DOHH2 (cell line): ENCODE measurements around the gene ERCC4.

ENCODE experiments used
- H3F3A ChIP-seq: fragments of 200-600 bp; sonication (generic), shearing (Covaris generic); 2 replicates; pipeline ENCODE4 v1.6.0; 2016; ENCODE audit warnings: antibody characterized with exemption, mild to moderate bottlenecking; ENCODE audit not compliant: control insufficient read depth, insufficient read depth
- H3K27ac ChIP-seq: fragments of 200-600 bp; sonication (generic); 2 replicates; pipeline ENCODE4 v1.5.1; 2014; ENCODE audit warnings: low read depth, mild to moderate bottlenecking, low read length, moderate library complexity
- H3K27me3 ChIP-seq: fragments of 200-600 bp; sonication (generic); 2 replicates; pipeline ENCODE4 v1.6.1; 2014; ENCODE audit warnings: mild to moderate bottlenecking, low read length, mixed read lengths; ENCODE audit not compliant: control insufficient read depth
- H3K36me3 ChIP-seq: fragments of 200-600 bp; sonication (generic); 2 replicates; pipeline ENCODE4 v1.6.1; 2014; ENCODE audit warnings: mild to moderate bottlenecking, low read length, moderate library complexity, mixed read lengths; ENCODE audit not compliant: control insufficient read depth
- H3K4me1 ChIP-seq: fragments of 200-600 bp; sonication (generic); 2 replicates; pipeline ENCODE4 v1.6.1; 2014; ENCODE audit warnings: mild to moderate bottlenecking, low read length, mixed read lengths; ENCODE audit not compliant: control insufficient read depth
- H3K4me2 ChIP-seq: fragments of 200-600 bp; sonication (generic); 2 replicates; pipeline ENCODE4 v1.6.0; 2014; ENCODE audit warnings: mild to moderate bottlenecking, low read length, moderate library complexity
- H3K4me3 ChIP-seq: fragments of 200-600 bp; sonication (generic); 2 replicates; pipeline ENCODE4 v1.5.1; 2014; ENCODE audit warnings: mild to moderate bottlenecking, low read length, mixed read lengths
- H3K79me2 ChIP-seq: fragments of 200-600 bp; sonication (generic); 2 replicates; pipeline ENCODE4 v1.6.1; 2014; ENCODE audit warnings: mild to moderate bottlenecking, low read length, mixed read lengths; ENCODE audit not compliant: control insufficient read depth
- H3K9me2 ChIP-seq: fragments of 200-600 bp; sonication (generic); replicated peaks from 2 replicates; pipeline ENCODE4 v1.6.1; 2014; ENCODE audit warnings: mild to moderate bottlenecking, low read length, mixed read lengths; ENCODE audit not compliant: control insufficient read depth
- H3K9me3 ChIP-seq: fragments of 200-600 bp; sonication (generic); 2 replicates; pipeline ENCODE4 v1.6.1; 2014; ENCODE audit warnings: antibody characterized with exemption, low read length, mixed read lengths; ENCODE audit not compliant: control insufficient read depth, insufficient read depth
- H4K20me1 ChIP-seq: fragments of 200-600 bp; sonication (generic); 2 replicates; pipeline ENCODE4 v1.6.0; 2014; ENCODE audit warnings: low read depth, mild to moderate bottlenecking, antibody characterized with exemption, low read length, moderate library complexity; ENCODE audit not compliant: control insufficient read depth, insufficient read depth
- CTCF ChIP-seq: fragments of 200-600 bp; sonication (generic); IDR thresholded peaks from one replicate; pipeline ENCODE4 v1.5.1; 2014; ENCODE audit warnings: antibody characterized with exemption, mild to moderate bottlenecking, low read depth, low read length; ENCODE audit not compliant: poor library complexity, severe bottlenecking
- EZH2phosphoT487 ChIP-seq: fragments of 200-600 bp; sonication (generic); IDR thresholded peaks from 2 replicates; pipeline ENCODE4 v1.6.1; 2017; ENCODE audit warnings: borderline replicate concordance, mild to moderate bottlenecking, antibody characterized with exemption, low read length, moderate library complexity, mixed read lengths

ERCC4 gene

GRCh38 chr16:13936596-13937081 is 16.7 kb downstream of the ERCC4 start:
- Histone ChIP-seq H3K79me2 (no peaks in the 10 kb centered on the region), H3K9me3 (no peaks in the 10 kb centered on the region), H3K4me3 (no peak overlapping the region), H3K9me2 (no peaks in the 10 kb centered on the region), H3K27me3 (no peaks in the 10 kb centered on the region), H3K4me1 (no peaks in the 10 kb centered on the region), H4K20me1 (no peaks in the 10 kb centered on the region), H3K36me3 (peaks cover 31% of the 10 kb centered on the region), H3K27ac (no peak overlapping the region), H3K4me2 (no peak overlapping the region), H3F3A (no peaks in the 10 kb centered on the region)
- TF ChIP-seq CTCF (no peak), EZH2phosphoT487 (no peak)

GRCh38 chr16:13937411-13937810 is 17.5 kb downstream of the ERCC4 start:
- Histone ChIP-seq H3K9me2 (no peaks in the 10 kb centered on the region), H3F3A (no peaks in the 10 kb centered on the region), H3K4me2 (no peak overlapping the region), H3K4me3 (no peak overlapping the region), H3K36me3 (peaks cover 27% of the 10 kb centered on the region), H3K79me2 (no peaks in the 10 kb centered on the region), H3K9me3 (no peaks in the 10 kb centered on the region), H4K20me1 (no peaks in the 10 kb centered on the region), H3K27ac (no peak overlapping the region), H3K4me1 (no peaks in the 10 kb centered on the region), H3K27me3 (no peaks in the 10 kb centered on the region)
- no peak for TF ChIP-seq EZH2phosphoT487
- no peak for TF ChIP-seq CTCF

- Histone ChIP-seq H3K9me2 (no peaks in the 10 kb centered on the region), H3F3A (no peaks in the 10 kb centered on the region), H4K20me1 (no peaks in the 10 kb centered on the region), H3K27me3 (no peaks in the 10 kb centered on the region), H3K36me3 (peaks cover 27% of the 10 kb centered on the region), H3K4me1 (no peaks in the 10 kb centered on the region), H3K9me3 (no peaks in the 10 kb centered on the region), H3K79me2 (no peaks in the 10 kb centered on the region), H3K4me2 (no peak overlapping the region), H3K27ac (no peak overlapping the region), H3K4me3 (no peak overlapping the region)
- TF ChIP-seq CTCF (no peak), EZH2phosphoT487 (no peak)
These were observed 18.5 kb downstream of the ERCC4 start for GRCh38 chr16:13938480-13938879.
